HG03558 (cell line): ENCODE measurements around the gene HPS5.
"Not testable (repeated sequence)": the region's sequence is repeated elsewhere in the genome, so short reads cannot be mapped to it uniquely, and the experiment has no call there.

Source experiments
- ATAC-seq: cut with Tn5 transposase; IDR thresholded peaks from one replicate; pipeline ENCODE4 v1.9.1; 2021; ENCODE audit warnings: moderate number of reproducible peaks; ENCODE audit not compliant: unreplicated experiment; ENCODE audit errors: extremely low read depth

The HPS5 gene

GRCh38 chr11:18277565-18278271 is 44.2 kb downstream of the HPS5 start:
- ATAC-seq, result no peak

GRCh38 chr11:18271206-18271605 is 50.7 kb downstream of the HPS5 start:
- no peak for ATAC-seq

- ATAC-seq, result no peak
Measured at GRCh38 chr11:18270102-18270501, 51.8 kb downstream of the HPS5 start.

GRCh38 chr11:18269252-18269651 is 52.7 kb downstream of the HPS5 start:
- not testable (repeated sequence) for ATAC-seq

GRCh38 chr11:18267335-18268133 is 54.4 kb downstream of the HPS5 start:
- peak; percentile 26 for ATAC-seq

GRCh38 chr11:18265949-18266348 is 56.0 kb downstream of the HPS5 start, which contains the start of gene SAA1:
TSS of gene SAA1 (plus strand) at chr11:18266264. CDS start at chr11:18266888, 624 bp downstream.
- ATAC-seq, result no peak

GRCh38 chr11:18264677-18265555 is 57.0 kb downstream of the HPS5 start:
- ATAC-seq, result no peak

GRCh38 chr11:18264035-18264434 is 57.9 kb downstream of the HPS5 start:
- no peak for ATAC-seq

- ATAC-seq, result not testable (repeated sequence)
Measured at GRCh38 chr11:18262681-18263350, 59.1 kb downstream of the HPS5 start.

- ATAC-seq, result no peak
Measured at GRCh38 chr11:18261721-18262120, 60.2 kb downstream of the HPS5 start.

- ATAC-seq, result no peak
Measured at GRCh38 chr11:18259259-18259658, 62.7 kb downstream of the HPS5 start.

GRCh38 chr11:18254781-18255361 is 67.1 kb downstream of the HPS5 start:
- no peak for ATAC-seq

- ATAC-seq, result no peak
Measured at GRCh38 chr11:18253778-18254338, 68.1 kb downstream of the HPS5 start.

GRCh38 chr11:18253233-18253632 is 68.7 kb downstream of the HPS5 start:
- no peak for ATAC-seq

GRCh38 chr11:18248561-18248960 is 73.4 kb downstream of the HPS5 start, which contains the start of gene SAA2:
TSS of gene SAA2 (minus strand) at chr11:18248668. CDS start at chr11:18248011, 657 bp downstream.
- no peak for ATAC-seq

GRCh38 chr11:18247191-18247581 is 74.8 kb downstream of the HPS5 start:
- not testable (repeated sequence) for ATAC-seq

GRCh38 chr11:18246379-18247190 is 75.4 kb downstream of the HPS5 start:
- peak; percentile 69 for ATAC-seq

GRCh38 chr11:18245396-18245795 is 76.5 kb downstream of the HPS5 start:
- no peak for ATAC-seq
